ENCODE data around the gene PDSS1.

PDSS1 gene

GRCh38 chr10:26696786-26697162 is 727 bp upstream of the PDSS1 start:
- H3K4me1 ChIP-seq (ENCODE audit: low read length): peaks cover 14% of the 10 kb centered on the region; the same call in 1 of the 2 replicates
- peaks cover 43% of the 10 kb centered on the region for H3K79me2 ChIP-seq (ENCODE audit: low read length)
- H3K9me3 ChIP-seq (ENCODE audit: insufficient read depth, low read length): no peaks in the 10 kb centered on the region
- peak overlapping the region; percentile 95 for H3K9ac ChIP-seq (ENCODE audit: low read length)
- H2AFZ ChIP-seq (ENCODE audit: low read depth, low read length): peak overlapping the region; percentile 78
- peaks cover 3% of the 10 kb centered on the region for H3K36me3 ChIP-seq (replicated peaks; ENCODE audit: low read depth, low read length)
- H3K27ac ChIP-seq (ENCODE audit: low read length): peak overlapping the region; percentile 61
- no peaks in the 10 kb centered on the region for H3K27me3 ChIP-seq (ENCODE audit: low read depth, low read length)
- H4K20me1 ChIP-seq (ENCODE audit: insufficient read depth, low read length): no peaks in the 10 kb centered on the region
- H3K4me2 ChIP-seq (ENCODE audit: low read length): peak overlapping the region; percentile 80
- no peak for TF ChIP-seq EZH2phosphoT487 (IDR thresholded peaks at IDR 0.05; ENCODE audit: low read depth)
- TF ChIP-seq CTCF (IDR thresholded peaks at IDR 0.05; ENCODE audit: low read depth, low read length): no peak
- H3K4me3 ChIP-seq (ENCODE audit: low read length): peak overlapping the region; percentile 82

GRCh38 chr10:26697922-26698608 is 564 bp downstream of the PDSS1 start:
- H3K27ac ChIP-seq (ENCODE audit: low read length): peak overlapping the region; percentile 61

GRCh38 chr10:26698909-26699308 is 1.4 kb downstream of the PDSS1 start:
- H3K27me3 ChIP-seq (ENCODE audit: low read depth, low read length): no peaks in the 10 kb centered on the region
- H3K9me3 ChIP-seq (ENCODE audit: insufficient read depth, low read length): no peaks in the 10 kb centered on the region
- H3K27ac ChIP-seq (ENCODE audit: low read length): no peak overlapping the region
- no peak for TF ChIP-seq CTCF (IDR thresholded peaks at IDR 0.05; ENCODE audit: low read depth, low read length)
- TF ChIP-seq EZH2phosphoT487 (IDR thresholded peaks at IDR 0.05; ENCODE audit: low read depth): no peak
- peaks cover 6% of the 10 kb centered on the region for H3K36me3 ChIP-seq (replicated peaks; ENCODE audit: low read depth, low read length)
- no peak overlapping the region for H2AFZ ChIP-seq (ENCODE audit: low read depth, low read length)
- peak overlapping the region; percentile 95 for H3K9ac ChIP-seq (ENCODE audit: low read length)
- peaks cover 14% of the 10 kb centered on the region; the same call in 1 of the 2 replicates for H3K4me1 ChIP-seq (ENCODE audit: low read length)
- H3K4me3 ChIP-seq (ENCODE audit: low read length): peak overlapping the region; percentile 82
- H4K20me1 ChIP-seq (ENCODE audit: insufficient read depth, low read length): no peaks in the 10 kb centered on the region
- H3K79me2 ChIP-seq (ENCODE audit: low read length): peaks cover 60% of the 10 kb centered on the region
- peak overlapping the region; percentile 89 for H3K4me2 ChIP-seq (ENCODE audit: low read length)

More at GRCh38 chr10:26697922-26698608, 564 bp downstream of the PDSS1 start:
- Histone ChIP-seq H3K36me3 (replicated peaks; ENCODE audit: low read depth, low read length) (peaks cover 6% of the 10 kb centered on the region), H4K20me1 (ENCODE audit: insufficient read depth, low read length) (no peaks in the 10 kb centered on the region), H3K4me1 (ENCODE audit: low read length) (peaks cover 14% of the 10 kb centered on the region; the same call in 1 of the 2 replicates), H2AFZ (ENCODE audit: low read depth, low read length) (no peak overlapping the region), H3K27me3 (ENCODE audit: low read depth, low read length) (no peaks in the 10 kb centered on the region), H3K4me3 (ENCODE audit: low read length) (peak overlapping the region; percentile 82), H3K9me3 (ENCODE audit: insufficient read depth, low read length) (no peaks in the 10 kb centered on the region), H3K79me2 (ENCODE audit: low read length) (peaks cover 56% of the 10 kb centered on the region), H3K9ac (ENCODE audit: low read length) (peak overlapping the region; percentile 95), H3K4me2 (ENCODE audit: low read length) (peak overlapping the region; percentile 89)
- TF ChIP-seq EZH2phosphoT487 (IDR thresholded peaks at IDR 0.05; ENCODE audit: low read depth): no peak

- H4K20me1 ChIP-seq (ENCODE audit: insufficient read depth, low read length): no peaks in the 10 kb centered on the region
- TF ChIP-seq EZH2phosphoT487 (IDR thresholded peaks at IDR 0.05; ENCODE audit: low read depth): no peak
- no peak for TF ChIP-seq CTCF (IDR thresholded peaks at IDR 0.05; ENCODE audit: low read depth, low read length)
- peaks cover 60% of the 10 kb centered on the region for H3K79me2 ChIP-seq (ENCODE audit: low read length)
- H3K9ac ChIP-seq (ENCODE audit: low read length): no peak overlapping the region
- peaks cover 6% of the 10 kb centered on the region for H3K36me3 ChIP-seq (replicated peaks; ENCODE audit: low read depth, low read length)
- no peaks in the 10 kb centered on the region for H3K27me3 ChIP-seq (ENCODE audit: low read depth, low read length)
- peaks cover 14% of the 10 kb centered on the region; the same call in 1 of the 2 replicates for H3K4me1 ChIP-seq (ENCODE audit: low read length)
- H3K4me2 ChIP-seq (ENCODE audit: low read length): no peak overlapping the region
- no peaks in the 10 kb centered on the region for H3K9me3 ChIP-seq (ENCODE audit: insufficient read depth, low read length)
- no peak overlapping the region for H3K27ac ChIP-seq (ENCODE audit: low read length)
- H3K4me3 ChIP-seq (ENCODE audit: low read length): no peak overlapping the region
- H2AFZ ChIP-seq (ENCODE audit: low read depth, low read length): no peak overlapping the region
Observed at GRCh38 chr10:26699631-26700030, 2.1 kb downstream of the PDSS1 start.
